ENCODE data around the gene SOS2.

Gene SOS2

DNA sequence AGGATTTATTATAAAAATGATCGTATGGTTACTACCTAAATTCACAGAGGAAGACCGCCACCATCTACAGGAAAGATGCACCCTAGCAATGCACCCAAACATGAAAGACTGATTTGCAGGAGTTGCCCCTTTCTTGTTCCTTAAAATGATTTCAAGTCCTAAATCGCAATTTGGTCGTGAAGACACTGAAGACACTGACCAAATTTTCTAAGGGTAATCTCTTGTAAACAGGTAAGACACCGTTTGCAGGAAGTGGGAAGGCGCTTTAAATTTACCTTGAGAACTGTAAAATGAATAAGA, 1.0 kb downstream of the SOS2 start:
- TF ChIP-seq POU2F2 (IDR thresholded peaks at IDR 0.05; ENCODE audit: low read depth, low read length) (no peak), POLR2A (IDR thresholded peaks at IDR 0.05; ENCODE audit: low read depth, low read length) (no peak), TAF1 (IDR thresholded peaks at IDR 0.05; ENCODE audit: low read depth, low read length) (no peak), POLR2AphosphoS5 (IDR thresholded peaks at IDR 0.05; ENCODE audit: low read depth, low read length) (no peak)
- FAIRE-seq = no peak
- DNase-seq (ENCODE audit: insufficient read length, low spot score) = no peak

DNA sequence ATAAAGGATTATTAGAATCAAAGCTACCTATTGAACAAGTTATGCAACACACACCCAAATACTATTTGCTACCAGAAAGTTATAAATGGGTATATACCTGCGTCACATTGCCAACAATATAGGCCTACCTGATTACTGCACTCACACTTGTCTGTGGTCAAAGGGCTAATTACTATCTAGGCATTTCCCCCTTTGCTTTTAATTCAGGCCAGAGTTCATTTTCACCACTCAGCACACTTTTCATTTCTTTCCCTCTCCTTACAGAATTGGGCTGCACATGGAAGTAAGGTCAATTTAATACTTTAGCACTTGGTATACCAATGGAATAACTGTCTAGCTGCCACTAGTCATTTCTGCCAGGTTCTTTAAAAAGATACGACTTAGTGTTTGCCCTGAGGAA, 1.7 kb downstream of the SOS2 start:
- DNase-seq (ENCODE audit: insufficient read length, low spot score) (no peak), FAIRE-seq (peak; percentile 69)
- TF ChIP-seq POLR2AphosphoS5 (IDR thresholded peaks at IDR 0.05; ENCODE audit: low read depth, low read length) (no peak), PAX5 (IDR thresholded peaks at IDR 0.05; ENCODE audit: insufficient read depth, low read length, severe bottlenecking) (no peak), POU2F2 (IDR thresholded peaks at IDR 0.05; ENCODE audit: low read depth, low read length) (no peak)

DNA sequence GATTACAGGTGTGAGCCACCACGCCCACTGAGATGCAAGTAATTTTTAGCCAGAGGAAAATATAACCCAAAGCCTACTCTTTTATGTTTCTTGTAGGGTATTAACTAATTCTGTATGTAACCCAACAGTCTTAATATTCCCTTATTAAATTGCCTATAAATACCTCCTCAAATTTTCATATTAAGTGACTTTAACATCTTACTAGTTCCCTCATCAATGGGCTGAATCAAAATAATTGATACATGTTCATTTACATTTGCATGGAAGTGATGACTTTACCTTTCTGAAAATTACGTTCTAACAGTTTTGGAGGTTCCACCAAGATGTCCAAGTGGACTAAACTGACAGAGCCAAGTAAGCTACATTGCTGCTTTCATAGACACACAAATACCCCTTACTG, 3.1 kb downstream of the SOS2 start:
- FAIRE-seq = no peak

DNA sequence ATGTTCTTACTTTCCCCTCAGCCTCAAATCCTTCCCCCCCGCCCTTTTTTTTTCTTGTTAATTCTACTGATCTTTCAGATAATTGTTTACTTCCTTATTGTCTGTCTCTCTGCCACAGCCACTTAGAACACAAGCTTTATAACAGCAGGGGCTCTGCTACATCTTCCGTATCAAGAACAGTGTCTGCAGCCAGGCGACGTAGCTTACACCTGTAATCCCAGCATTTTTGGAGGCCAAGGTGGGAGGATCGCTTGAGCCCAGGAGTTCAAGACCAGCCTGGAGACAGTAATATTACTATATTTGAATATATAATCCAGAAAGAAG, 5.4 kb downstream of the SOS2 start:
- DNase-seq (ENCODE audit: insufficient read length, low spot score) = no peak
- TF ChIP-seq PAX5 (IDR thresholded peaks at IDR 0.05; ENCODE audit: insufficient read depth, low read length, severe bottlenecking) (no peak), POU2F2 (IDR thresholded peaks at IDR 0.05; ENCODE audit: low read depth, low read length) (no peak), POLR2AphosphoS5 (IDR thresholded peaks at IDR 0.05; ENCODE audit: low read depth, low read length) (no peak), SPI1 (IDR thresholded peaks at IDR 0.05; ENCODE audit: low read depth, low read length) (no peak), TAF1 (IDR thresholded peaks at IDR 0.05; ENCODE audit: low read depth, low read length) (no peak), POLR2A (IDR thresholded peaks at IDR 0.05; ENCODE audit: low read depth, low read length) (no peak)
- FAIRE-seq = no peak

More for the DNA sequence above, 3.1 kb downstream of the SOS2 start:
- TF ChIP-seq POU2F2 (IDR thresholded peaks at IDR 0.05; ENCODE audit: low read depth, low read length) (no peak), SPI1 (IDR thresholded peaks at IDR 0.05; ENCODE audit: low read depth, low read length) (no peak), TAF1 (IDR thresholded peaks at IDR 0.05; ENCODE audit: low read depth, low read length) (no peak), POLR2A (IDR thresholded peaks at IDR 0.05; ENCODE audit: low read depth, low read length) (no peak), POLR2AphosphoS5 (IDR thresholded peaks at IDR 0.05; ENCODE audit: low read depth, low read length) (no peak), PAX5 (IDR thresholded peaks at IDR 0.05; ENCODE audit: insufficient read depth, low read length, severe bottlenecking) (no peak)
- no peak for DNase-seq (ENCODE audit: insufficient read length, low spot score)

DNA sequence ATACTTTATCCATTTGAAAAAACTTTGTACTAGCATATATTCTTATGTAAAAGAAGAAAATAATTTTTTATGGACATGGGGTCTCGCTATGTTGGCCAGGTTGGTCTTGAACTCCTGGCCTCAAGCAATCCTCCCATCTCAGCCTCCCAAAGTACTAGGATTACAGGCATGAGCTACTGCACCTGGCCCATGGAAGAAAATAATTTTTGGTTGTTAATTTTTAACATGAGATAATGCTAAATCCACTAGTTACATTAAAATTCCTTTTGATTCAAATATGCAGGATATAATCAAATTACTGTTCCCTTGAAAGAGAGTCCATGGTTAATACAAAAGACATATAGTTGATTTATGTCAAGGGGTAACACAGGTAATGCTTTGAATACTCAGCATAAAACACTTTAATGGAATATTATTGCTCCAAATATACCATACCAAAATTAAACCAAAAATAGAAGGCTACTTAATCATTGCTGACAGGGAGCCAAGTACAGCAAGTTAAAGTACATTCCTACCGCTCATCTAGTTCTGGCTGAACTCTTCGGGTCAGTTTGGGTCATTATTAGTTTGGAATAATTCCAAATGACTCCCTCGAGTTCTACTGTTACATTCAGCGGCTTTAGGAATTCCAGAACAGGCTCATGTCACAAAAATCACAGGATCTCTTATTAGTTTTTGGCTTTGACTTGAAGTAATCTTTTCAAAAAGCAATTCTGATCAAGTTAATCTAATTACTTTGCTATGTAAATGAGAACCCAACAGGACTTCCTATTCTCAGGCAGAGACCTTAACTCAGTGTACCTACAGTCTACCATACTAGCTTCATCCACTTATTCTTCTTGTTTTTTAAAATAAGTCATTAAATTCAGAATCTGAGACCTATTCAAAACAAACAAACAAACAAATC, 6.1 kb downstream of the SOS2 start:
- FAIRE-seq = no peak
- TF ChIP-seq SPI1 (IDR thresholded peaks at IDR 0.05; ENCODE audit: low read depth, low read length) = no peak
- no peak for TF ChIP-seq POLR2A (IDR thresholded peaks at IDR 0.05; ENCODE audit: low read depth, low read length)
- no peak for TF ChIP-seq POU2F2 (IDR thresholded peaks at IDR 0.05; ENCODE audit: low read depth, low read length)
- no peak for TF ChIP-seq TAF1 (IDR thresholded peaks at IDR 0.05; ENCODE audit: low read depth, low read length)
- no peak for TF ChIP-seq POLR2AphosphoS5 (IDR thresholded peaks at IDR 0.05; ENCODE audit: low read depth, low read length)
- no peak for TF ChIP-seq PAX5 (IDR thresholded peaks at IDR 0.05; ENCODE audit: insufficient read depth, low read length, severe bottlenecking)
- DNase-seq (ENCODE audit: insufficient read length, low spot score) = no peak

DNA sequence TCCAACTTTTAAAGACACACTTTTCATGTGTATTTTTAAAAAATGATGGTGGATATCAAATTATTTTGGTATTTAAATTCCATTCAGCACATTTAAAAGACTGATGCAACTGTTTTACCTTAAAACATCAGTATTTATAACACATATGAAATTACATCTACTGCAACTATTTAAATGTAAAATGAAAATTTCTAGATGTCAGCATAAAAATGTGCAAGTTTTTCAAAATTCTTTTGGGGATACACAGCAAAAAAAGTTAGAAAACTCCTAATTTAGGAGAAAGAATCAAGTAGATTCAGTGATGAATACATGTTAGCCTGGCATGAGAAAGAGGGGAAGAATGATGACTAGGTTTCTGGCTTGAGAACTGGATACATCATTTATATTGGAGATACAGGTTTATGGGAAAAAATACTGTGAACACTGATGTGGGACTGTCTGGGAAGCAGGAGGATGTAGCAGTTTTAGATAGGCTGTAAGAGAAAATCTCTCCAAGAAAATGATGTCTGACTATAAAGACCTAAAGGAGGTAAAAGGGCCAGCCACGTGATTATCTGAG, 9.2 kb downstream of the SOS2 start:
- FAIRE-seq = no peak
- no peak for TF ChIP-seq POLR2AphosphoS5 (IDR thresholded peaks at IDR 0.05; ENCODE audit: low read depth, low read length)
- TF ChIP-seq POU2F2 (IDR thresholded peaks at IDR 0.05; ENCODE audit: low read depth, low read length) = no peak
- TF ChIP-seq POLR2A (IDR thresholded peaks at IDR 0.05; ENCODE audit: low read depth, low read length) = no peak
- no peak for TF ChIP-seq PAX5 (IDR thresholded peaks at IDR 0.05; ENCODE audit: insufficient read depth, low read length, severe bottlenecking)
- no peak for TF ChIP-seq TAF1 (IDR thresholded peaks at IDR 0.05; ENCODE audit: low read depth, low read length)
- no peak for TF ChIP-seq SPI1 (IDR thresholded peaks at IDR 0.05; ENCODE audit: low read depth, low read length)
- DNase-seq (ENCODE audit: insufficient read length, low spot score) = no peak

DNA sequence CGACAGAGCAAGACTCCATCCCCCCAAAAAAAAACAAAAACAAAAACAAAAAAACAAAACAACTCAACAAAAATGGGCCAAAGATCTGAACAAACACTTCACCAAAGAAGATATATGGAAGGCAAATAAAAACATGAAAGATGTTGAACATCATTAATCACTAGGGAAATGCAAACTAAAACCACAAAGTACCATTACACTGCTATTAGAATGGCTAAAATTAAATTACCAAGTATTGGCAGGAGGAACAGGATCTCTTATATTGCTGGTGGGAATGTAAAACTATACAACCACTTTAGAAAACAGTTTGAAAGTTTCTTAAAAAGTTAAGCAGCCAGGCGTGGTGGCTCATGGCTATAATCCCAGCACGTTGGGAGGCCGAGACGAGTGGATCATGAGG, 12.9 kb downstream of the SOS2 start:
- no peak for TF ChIP-seq POU2F2 (IDR thresholded peaks at IDR 0.05; ENCODE audit: low read depth, low read length)
- TF ChIP-seq TAF1 (IDR thresholded peaks at IDR 0.05; ENCODE audit: low read depth, low read length) = no peak
- no peak for TF ChIP-seq POLR2AphosphoS5 (IDR thresholded peaks at IDR 0.05; ENCODE audit: low read depth, low read length)
- TF ChIP-seq PAX5 (IDR thresholded peaks at IDR 0.05; ENCODE audit: insufficient read depth, low read length, severe bottlenecking) = no peak
- TF ChIP-seq POLR2A (IDR thresholded peaks at IDR 0.05; ENCODE audit: low read depth, low read length) = no peak
- TF ChIP-seq SPI1 (IDR thresholded peaks at IDR 0.05; ENCODE audit: low read depth, low read length) = no peak
- no peak for DNase-seq (ENCODE audit: insufficient read length, low spot score)
- FAIRE-seq = no peak

DNA sequence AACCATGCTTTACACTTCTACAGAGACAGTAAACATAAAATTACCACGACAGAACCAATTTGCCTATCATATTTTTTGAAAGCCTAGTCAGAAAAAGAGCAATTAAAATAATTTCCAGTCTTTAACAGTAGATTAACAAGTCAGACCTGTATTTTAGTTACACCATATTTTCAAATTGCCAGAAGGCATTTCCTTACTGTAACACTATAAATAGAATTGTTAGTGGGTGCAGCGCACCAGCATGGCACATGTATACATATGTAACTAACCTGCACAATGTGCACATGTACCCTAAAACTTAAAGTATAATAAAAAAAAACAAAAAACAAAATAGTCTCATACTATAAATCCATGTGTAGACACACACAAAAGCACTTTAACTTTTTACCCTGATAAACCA, 16.0 kb downstream of the SOS2 start:
- TF ChIP-seq PAX5 (IDR thresholded peaks at IDR 0.05; ENCODE audit: insufficient read depth, low read length, severe bottlenecking) (no peak), POU2F2 (IDR thresholded peaks at IDR 0.05; ENCODE audit: low read depth, low read length) (no peak), TAF1 (IDR thresholded peaks at IDR 0.05; ENCODE audit: low read depth, low read length) (no peak), POLR2A (IDR thresholded peaks at IDR 0.05; ENCODE audit: low read depth, low read length) (no peak), SPI1 (IDR thresholded peaks at IDR 0.05; ENCODE audit: low read depth, low read length) (no peak), POLR2AphosphoS5 (IDR thresholded peaks at IDR 0.05; ENCODE audit: low read depth, low read length) (no peak)
- DNase-seq (ENCODE audit: insufficient read length, low spot score) (no peak), FAIRE-seq (no peak)

DNA sequence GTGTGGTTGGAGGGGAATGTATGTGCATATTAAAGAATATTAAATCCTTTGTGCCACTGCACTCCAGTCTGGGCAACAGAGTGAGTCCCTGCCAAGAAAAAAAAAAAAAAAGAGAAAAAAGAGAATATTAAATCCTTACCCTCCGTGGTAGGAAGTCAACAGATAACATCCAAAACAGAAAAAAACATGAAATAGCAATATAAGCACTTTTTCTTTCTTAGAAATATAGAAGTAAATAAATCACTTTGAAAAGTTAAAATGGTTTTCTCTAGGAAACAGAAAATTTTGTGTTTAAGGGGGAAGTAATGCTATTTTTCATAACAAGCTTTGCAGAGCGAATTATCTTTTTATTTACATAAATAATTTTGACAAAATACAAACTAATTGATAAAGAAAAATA, 17.6 kb downstream of the SOS2 start:
- DNase-seq (ENCODE audit: insufficient read length, low spot score) (no peak), FAIRE-seq (no peak)
- TF ChIP-seq PAX5 (IDR thresholded peaks at IDR 0.05; ENCODE audit: insufficient read depth, low read length, severe bottlenecking) (no peak), POU2F2 (IDR thresholded peaks at IDR 0.05; ENCODE audit: low read depth, low read length) (no peak), POLR2A (IDR thresholded peaks at IDR 0.05; ENCODE audit: low read depth, low read length) (no peak)

DNA sequence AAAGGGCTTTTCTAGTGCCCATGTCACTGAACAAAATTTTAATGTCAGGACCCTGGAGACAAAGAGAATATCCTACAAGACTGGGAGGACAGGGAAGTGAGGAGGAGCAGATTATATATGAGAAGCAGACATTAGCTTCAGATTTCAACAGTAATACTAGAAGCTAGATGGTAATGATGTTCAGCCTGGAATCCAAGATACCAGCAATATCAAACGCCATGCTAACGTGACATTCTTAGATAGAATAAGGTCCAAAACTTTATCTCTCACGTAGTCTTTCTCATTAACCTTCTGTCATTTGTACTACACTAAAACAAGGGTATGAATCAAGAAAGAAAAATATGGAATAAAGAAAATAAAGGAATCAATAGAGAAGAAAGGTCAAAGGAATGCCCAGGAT, 18.7 kb downstream of the SOS2 start:
- TF ChIP-seq PAX5 (IDR thresholded peaks at IDR 0.05; ENCODE audit: insufficient read depth, low read length, severe bottlenecking) (no peak), TAF1 (IDR thresholded peaks at IDR 0.05; ENCODE audit: low read depth, low read length) (no peak), POU2F2 (IDR thresholded peaks at IDR 0.05; ENCODE audit: low read depth, low read length) (no peak)
- no peak for FAIRE-seq
- no peak for DNase-seq (ENCODE audit: insufficient read length, low spot score)

Data from GM12891 (cell line).